Fibroblast of peridontal ligament (primary cell): ENCODE measurements around the gene SLC30A1.
"Not testable (repeated sequence)": the region's sequence is repeated elsewhere in the genome, so short reads cannot be mapped to it uniquely, and the experiment has no call there.

ENCODE experiments used
- DNase-seq: peaks from one replicate; pipeline ENCODE4 v3.0.0-alpha.2; 2010; ENCODE audit errors: extremely low read depth

SLC30A1 gene

GRCh38 chr1:211583011-211583992, 4.3 kb upstream of the SLC30A1 start:
- no peak for DNase-seq

GRCh38 chr1:211581526-211581925, 2.6 kb upstream of the SLC30A1 start:
- peak; percentile 92 for DNase-seq

- DNase-seq, result no peak
Observed at GRCh38 chr1:211580303-211580687, 1.3 kb upstream of the SLC30A1 start.

DNA sequence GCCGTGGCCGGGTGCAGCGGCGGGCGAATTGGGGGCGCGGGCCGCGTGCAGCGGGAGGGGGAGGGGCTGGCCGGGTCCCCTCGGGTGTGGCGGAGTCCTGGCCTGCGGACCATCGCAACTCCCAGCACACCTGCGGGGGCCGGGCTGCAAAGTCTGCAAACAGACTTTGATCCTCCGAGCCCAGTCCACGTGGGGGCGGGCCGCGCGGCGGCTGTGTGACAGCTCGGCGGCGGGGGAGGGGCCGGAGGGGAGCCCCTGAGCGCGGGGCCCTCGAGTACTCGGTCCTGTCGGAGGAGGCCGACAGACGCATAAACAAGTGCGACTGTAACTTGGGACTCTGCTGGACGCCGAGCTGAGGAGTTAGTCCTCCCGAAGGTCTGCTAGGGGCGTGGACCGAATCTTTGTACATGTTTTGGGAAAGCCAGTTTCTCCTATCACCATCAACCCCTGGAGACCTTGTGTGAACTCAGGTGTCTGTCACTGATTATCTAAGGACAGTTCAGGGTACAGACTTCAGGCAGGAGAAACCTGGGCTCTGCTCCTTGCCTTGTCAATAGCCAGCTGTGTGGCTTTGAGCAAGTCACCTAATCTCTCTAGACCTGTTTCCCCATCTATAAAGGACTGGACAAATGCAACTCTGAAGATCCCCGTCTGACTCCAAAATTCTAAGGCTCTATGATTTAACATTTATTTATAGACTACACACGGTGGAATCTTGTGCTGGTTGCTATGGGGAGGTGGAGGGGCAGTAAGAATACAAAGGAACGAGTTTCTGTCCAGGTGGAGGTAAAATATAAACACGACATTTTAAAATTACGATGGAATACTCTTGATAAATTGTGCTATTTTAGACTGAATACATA, 710 bp upstream of the SLC30A1 start:
- no peak for DNase-seq

DNA sequence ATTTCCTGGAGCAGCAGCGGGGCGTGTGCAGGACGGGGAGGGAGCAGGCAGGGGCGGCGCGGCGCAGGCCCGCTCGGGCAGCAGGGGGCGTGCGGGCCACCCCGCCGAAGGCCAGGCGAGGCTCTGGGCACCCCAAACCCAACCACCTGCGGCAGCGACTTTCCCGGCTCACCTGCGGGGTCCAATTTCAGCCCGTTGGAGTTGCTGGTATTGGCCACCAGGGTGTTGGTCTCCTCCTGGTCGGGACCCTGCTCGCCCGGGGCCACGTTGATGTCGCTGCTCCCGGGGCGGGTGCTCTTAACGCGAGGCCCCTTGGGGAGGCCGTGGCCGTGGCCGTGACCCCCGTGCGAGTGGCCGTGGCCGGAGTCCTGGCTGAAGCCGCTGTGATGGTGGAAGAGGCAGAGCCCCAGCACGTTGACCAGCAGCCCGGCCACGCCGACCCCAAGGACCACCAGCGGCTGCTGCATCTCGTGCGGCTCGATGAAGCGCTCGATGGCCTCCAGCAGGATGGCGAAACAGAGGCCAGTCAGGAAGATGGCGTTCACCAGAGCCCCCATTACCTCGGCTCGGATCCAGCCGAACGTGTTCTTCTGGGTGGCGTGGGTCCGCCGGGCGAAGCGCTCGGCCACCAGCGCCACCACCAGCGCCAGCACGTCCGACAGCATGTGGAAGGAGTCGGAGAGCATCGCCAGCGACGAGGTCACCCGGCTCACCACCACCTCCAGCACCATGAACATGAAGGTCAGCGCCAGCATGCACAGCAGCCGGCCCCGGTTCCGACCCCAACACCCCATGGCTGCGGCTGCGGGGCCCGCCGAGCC, 932 bp downstream of the SLC30A1 start:
- peak; percentile 52 for DNase-seq

DNA sequence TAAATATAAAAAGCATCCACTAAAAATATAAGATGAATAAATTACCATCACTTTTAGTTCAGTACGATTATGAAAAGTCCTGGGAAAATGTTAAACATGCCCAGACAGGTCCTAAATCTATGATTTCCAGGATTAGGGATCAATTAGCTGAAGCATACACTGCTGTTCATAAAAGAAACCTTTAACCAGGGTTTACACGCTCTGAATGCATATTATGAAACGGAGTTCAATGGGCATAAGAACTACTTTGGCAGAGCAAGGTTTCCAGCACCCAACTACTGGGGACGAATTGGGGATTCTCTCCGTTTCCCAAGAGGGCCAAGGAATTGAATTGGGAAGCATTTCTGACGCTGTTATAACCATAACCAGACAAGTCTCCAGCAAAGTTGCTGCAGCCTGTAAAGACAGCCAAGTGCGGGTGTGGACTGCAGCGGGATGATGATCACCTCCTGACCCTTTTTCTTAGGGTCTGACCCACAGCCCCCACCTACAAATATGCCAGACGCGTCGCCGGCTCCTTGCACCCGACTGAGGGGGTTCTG, 1.6 kb downstream of the SLC30A1 start:
- peak; percentile 43 for DNase-seq

DNA sequence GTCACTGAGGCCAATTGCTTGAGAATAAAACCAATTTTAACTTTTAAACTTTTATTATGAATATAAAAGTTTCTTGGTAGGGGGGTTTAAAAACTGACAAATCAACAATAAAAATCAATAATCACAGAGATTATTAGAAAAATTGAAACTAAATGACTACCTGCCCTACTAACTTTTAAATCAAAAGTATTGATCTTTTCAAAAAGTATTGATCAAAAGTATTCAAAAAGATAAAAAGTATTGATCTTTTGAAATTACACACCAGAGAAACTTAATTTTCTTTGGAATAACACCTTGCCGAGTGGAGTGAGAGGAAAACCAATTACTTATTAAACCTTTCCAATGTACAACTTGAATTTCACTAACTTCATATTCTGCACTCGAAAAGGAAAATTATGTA, 2.2 kb downstream of the SLC30A1 start:
- no peak for DNase-seq

DNA sequence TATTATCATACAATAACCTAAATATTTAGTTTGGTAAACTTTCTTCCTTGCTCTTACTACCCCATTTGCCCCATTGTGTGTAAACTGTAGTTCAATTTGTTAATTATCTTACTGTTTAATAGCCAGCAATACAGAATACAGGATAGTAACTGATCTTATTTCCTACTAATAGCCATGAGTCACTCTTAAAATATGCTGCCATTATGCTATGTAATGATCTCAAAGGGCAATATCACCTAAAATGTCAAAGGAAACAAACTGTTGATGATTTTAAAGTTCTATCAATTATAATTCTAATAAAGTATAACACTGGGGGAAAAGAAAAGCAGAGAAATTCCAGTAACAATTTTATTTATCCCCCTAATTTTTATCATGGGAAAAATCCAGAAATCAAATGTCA, 4.3 kb downstream of the SLC30A1 start:
- no peak for DNase-seq

GRCh38 chr1:211571998-211572397, 7.0 kb downstream of the SLC30A1 start:
- DNase-seq, result no peak

GRCh38 chr1:211570378-211570777, 8.6 kb downstream of the SLC30A1 start:
- not testable (repeated sequence) for DNase-seq

GRCh38 chr1:211566431-211567025, 12.4 kb downstream of the SLC30A1 start:
- DNase-seq, result no peak

DNA sequence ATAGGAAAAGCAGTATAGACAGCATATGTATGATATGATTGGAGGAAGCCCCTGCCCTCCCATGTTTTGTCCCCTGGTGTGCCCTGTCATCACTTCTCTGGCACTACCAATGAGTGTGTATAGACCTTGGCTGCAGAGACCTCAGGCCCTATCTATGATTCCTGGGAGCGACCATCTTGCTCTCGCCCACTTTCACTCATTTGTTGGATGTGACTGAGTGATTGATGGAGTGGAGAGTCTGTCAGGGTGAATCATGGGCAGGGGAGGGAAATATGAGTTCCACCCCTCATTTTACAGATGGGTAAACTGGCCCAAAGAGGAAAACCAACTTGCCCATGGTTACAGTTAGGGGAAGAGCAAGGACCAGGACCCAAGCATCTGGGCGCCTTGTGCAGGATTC, 14.9 kb downstream of the SLC30A1 start:
- no peak for DNase-seq

- DNase-seq, result no peak
Observed at GRCh38 chr1:211559222-211560010, 19.5 kb downstream of the SLC30A1 start.

DNA sequence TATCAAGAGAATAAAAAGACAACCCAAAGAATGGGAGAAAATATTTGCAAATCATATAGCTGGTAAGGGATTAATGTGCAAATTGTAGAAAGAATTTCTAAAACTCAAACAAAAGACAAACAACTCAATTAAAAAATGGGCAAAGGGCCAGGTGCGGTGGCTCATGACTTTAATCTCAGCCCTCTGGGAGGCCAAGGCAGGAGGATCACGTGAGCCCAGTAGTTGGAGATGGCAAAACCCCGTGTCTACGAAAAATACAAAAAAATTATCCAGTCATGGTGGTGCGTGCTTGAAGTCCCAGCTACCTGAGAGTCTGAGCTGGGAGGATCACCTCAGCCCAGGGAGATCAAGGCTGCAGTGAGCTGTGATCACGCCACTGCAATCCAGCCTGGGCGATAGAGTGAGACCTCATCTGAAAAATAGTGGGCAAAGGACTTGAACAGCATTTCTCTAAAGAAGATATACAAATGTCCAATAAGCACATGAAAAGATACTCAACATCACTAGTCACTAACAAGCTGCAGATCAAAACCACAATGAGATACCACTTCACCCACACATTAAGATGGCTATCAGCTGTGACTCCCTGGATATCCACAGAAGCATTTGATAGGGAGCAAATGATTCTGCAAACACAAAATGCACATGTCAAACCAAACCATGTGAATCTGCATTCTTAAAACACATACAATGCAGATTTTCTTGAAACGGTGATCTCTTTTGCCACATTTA, 20.9 kb downstream of the SLC30A1 start:
- no peak for DNase-seq

- no peak for DNase-seq
Observed at GRCh38 chr1:211553549-211553948, 25.4 kb downstream of the SLC30A1 start.

- peak; percentile 6 for DNase-seq
Observed at GRCh38 chr1:211551638-211552460, 27.1 kb downstream of the SLC30A1 start.

DNA sequence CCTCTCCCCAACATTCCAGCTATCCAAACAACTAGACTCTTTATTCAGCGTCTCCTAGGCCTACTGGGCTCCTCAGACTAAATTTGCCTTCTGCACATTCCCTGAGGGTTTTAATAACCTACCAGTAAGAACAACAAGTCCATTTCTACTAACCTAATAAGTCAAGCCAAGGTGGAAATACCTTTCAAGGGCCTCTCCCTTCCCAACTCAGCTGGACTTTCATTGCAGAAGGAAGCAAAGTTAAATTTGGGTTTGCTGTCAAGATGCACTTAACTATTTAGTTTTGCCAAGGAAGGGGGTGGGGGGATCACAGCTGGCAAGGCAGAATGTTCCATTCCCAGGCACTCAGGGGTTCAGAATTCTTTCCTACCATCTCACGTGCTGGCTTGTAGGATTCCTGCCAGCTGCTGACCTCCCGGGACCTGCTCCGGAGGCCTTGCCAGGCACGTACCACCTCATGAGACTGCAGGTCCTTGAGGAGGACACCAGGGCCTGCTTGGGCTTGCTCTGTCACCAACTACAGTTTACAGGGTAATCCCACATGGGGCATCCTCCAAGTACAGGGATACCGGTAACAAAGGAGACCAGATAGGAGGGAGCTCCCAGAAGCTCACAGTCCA, 29.8 kb downstream of the SLC30A1 start:
- DNase-seq, result no peak
